ENCODE measurements around the gene S100A5.

The S100A5 gene

DNA sequence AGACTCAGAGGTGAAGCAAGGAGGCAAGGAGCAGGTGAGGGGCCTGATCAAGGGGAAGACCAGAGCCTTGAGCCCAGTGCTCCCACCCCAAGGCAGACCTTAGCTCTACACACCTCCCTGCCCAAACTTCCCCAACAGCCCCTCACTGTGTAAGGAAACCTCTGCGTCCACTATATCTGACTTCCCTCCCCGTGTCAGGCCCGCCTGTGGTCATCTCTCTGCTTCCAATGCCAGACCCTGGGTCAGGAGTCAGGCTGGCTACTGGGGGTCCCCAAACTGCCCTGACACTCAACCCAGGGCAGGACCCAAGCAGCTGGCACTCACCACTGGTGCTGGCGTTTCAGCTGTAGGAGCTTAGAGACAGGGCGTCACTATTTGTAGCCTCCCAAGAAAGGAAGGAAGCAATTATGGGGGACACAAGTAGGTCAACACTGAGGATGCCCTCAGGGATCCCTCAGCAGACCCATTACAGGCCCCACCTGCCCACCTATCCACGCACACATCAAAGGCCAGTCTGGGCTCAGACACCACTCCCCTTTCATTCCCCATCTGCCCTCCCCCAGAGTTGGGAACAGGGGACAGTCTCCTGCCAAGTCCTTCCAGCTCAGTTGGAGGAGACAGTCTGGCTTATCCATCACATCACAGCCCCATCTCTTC, 9.1 kb upstream of the S100A5 start:
- DNase-seq (ENCODE audit: low read depth): no peak
- no peak overlapping the region for H3K4me3 ChIP-seq (ENCODE audit: low read depth, low read length)
- TF ChIP-seq, protein P1, sequence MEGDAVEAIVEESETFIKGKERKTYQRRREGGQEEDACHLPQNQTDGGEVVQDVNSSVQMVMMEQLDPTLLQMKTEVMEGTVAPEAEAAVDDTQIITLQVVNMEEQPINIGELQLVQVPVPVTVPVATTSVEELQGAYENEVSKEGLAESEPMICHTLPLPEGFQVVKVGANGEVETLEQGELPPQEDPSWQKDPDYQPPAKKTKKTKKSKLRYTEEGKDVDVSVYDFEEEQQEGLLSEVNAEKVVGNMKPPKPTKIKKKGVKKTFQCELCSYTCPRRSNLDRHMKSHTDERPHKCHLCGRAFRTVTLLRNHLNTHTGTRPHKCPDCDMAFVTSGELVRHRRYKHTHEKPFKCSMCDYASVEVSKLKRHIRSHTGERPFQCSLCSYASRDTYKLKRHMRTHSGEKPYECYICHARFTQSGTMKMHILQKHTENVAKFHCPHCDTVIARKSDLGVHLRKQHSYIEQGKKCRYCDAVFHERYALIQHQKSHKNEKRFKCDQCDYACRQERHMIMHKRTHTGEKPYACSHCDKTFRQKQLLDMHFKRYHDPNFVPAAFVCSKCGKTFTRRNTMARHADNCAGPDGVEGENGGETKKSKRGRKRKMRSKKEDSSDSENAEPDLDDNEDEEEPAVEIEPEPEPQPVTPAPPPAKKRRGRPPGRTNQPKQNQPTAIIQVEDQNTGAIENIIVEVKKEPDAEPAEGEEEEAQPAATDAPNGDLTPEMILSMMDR (conservative IDR thresholded peaks at IDR 0.05; ENCODE audit: low read depth, low read length): no peak

DNA sequence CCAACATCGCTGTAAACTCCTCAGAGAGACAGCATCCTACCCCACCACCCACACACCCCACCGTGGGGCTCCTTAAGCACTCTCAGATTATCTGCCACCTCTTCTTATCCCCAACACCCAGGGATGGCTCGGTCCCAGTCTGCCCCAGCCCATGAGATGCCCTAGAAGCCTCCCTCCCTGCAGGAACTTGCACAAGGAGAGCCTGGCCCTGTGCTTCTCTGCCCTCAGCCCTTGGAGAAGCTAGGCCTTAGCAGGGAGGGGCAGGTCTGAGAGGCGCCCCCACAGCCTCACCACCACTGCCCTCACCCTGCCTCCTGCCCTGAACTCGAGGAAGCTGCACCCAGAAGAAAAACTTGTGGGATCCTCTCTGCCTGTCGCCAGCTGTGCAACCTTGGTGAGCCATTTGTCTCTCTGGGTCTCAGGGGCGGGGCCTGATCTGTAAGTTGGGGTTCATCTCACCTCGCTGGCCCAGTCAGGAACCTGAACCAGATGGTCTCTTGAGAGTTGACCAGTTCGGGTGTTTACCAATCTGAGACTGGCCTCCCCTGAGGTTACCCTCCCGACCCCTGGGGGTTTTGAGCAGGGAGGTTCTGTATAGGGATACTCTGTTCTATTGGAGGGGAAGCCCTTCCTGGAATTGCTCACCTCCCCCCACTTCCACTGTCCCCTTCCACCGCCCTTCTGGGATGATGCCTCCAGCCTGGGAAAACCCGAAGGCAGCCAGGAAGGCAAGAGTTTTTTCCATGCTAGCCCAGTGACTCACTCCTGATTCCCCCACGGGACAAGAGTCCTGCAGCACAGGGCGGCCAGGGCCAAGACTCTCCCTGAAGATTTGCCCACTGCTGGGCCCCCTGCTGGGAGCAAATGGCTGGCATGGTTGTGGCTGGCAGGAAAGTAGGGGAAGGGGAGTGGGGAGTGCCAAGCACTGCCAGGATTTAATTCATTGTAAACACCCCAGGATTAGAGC, 8.3 kb upstream of the S100A5 start, which contains the start of gene S100A3:
Gene S100A3 (minus strand): TSS at position 537 of the 967 bp plus-strand sequence. CDS start 773 bp downstream, outside the sequence.
- peak; percentile 64 for DNase-seq (ENCODE audit: low read depth)
- H3K4me3 ChIP-seq (ENCODE audit: low read depth, low read length): no peak within 1 kb of the TSS
- TF ChIP-seq, protein P1 (conservative IDR thresholded peaks at IDR 0.05; ENCODE audit: low read depth, low read length): peak; percentile 4

DNA sequence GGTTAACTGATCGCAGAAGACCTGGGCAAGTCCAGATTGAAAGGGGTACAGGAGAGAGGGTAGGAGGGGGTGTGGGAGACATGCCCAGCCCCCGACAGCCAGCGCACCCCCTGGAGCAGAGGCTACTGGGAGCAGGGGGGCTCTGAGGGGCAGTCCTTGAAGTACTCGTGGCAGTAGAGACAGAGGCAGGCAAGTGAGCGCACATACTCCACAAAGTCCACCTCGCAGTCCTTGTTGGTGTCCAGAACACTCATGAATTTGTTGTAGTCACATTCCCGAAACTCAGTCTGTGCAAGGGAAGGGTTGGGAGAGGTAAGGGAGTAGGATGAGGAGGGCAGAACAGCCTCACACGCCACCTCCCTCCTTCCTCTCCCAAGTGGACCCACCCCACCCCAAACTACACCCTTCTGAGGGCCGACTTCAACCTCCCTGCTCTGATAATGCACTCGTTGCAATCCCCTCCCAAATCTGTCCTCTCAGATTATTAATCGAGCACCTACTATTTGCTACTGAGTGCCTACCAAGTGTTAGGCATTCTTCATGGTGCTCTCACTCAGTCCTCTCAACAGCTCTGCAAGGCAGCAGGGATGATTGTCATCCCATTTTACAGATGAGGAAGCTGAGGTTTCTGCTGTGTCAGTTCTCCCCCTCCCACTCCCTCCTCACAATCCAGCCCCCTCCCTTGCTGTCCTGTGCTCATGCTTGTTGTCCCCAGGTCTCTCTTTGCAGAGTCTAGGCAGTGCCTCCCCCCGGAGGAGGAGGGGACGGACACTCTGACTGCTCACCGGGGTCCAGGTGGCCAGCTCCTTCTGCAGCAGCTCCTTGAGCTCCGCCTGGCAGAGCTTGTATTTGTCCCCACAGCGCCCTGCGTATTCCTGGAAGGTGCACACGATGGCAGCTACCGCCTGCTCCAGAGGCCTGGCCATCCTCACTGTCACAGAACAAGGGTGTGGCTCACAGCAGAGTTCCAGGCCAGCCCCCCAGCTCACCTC, 7.1 kb upstream of the S100A5 start:
- H3K4me3 ChIP-seq (ENCODE audit: low read depth, low read length): no peak overlapping the region
- TF ChIP-seq, protein P1 (conservative IDR thresholded peaks at IDR 0.05; ENCODE audit: low read depth, low read length): no peak
- DNase-seq (ENCODE audit: low read depth): no peak

DNA sequence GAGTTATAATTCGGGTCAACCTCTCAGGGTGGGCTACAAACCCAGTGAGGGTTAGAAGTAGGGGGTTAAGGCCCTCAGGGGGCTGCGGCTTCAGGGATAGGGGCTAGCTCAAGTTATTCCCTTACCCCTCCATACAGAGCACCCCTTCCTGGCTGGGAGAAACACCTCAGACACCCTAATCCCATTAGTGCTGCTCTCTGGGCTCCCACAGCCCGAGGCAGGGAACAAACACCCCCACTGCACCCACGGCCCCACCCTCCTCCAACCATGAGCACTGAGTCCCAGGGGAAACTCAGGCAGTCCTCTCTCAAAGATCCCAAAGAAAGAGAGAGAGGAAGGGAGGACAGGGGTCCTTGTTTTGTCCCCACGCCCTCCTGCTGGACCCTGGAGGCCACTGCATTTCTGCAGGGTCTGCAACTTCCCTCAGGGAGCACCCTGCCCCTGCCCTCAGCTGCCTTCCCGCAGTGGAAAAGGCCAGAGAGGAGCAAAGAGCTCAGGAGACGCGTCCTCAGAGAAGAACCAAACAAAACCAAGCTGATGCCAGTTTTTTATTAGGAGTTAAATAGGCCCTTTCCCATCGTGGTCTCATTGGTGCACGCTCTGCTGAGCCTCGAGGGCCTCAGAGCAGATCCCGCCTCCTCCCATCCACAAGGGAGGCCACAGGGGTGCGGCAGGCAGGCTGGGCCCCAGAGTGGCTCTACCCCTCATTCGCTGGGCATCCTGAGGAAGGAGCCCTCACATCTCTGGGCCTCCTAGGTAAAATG, 6.2 kb upstream of the S100A5 start:
- no peak for DNase-seq (ENCODE audit: low read depth)
- TF ChIP-seq, protein P1 (conservative IDR thresholded peaks at IDR 0.05; ENCODE audit: low read depth, low read length): no peak
- no peak overlapping the region for H3K4me3 ChIP-seq (ENCODE audit: low read depth, low read length)

DNA sequence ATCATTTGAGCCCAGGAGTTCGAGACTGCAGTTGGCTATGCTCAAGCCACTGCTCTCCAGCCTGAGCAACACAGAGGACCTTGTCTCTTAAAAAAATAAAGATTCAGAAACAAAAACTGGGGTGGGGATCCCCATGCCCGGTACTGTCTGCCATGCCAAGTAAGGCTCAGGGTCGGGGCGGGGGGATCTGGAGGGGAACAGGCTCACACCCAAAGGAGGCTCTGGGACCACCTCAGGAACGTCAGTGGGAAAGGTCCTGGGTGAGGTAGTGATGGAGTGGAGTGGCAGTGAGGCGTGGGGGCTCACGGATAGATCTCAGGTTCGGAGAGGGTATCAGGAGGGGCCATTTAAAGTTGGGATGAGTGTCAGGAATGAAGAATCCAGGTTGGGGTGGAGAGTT, 5.6 kb upstream of the S100A5 start:
- no peak overlapping the region for H3K4me3 ChIP-seq (ENCODE audit: low read depth, low read length)
- TF ChIP-seq, protein P1 (conservative IDR thresholded peaks at IDR 0.05; ENCODE audit: low read depth, low read length): no peak
- DNase-seq (ENCODE audit: low read depth): no peak
